A549 (cell line): ENCODE measurements around the gene HAND2. TPM values are rescaled to one million over a fixed set of nuclear protein-coding genes. Genes with fewer than 3 reads are reported as not detected.

ENCODE experiments used
- ATAC-seq, 2 experiments: fragments of 200-7000 bp in 1 of 2; fragments of >200 bp in 1 of 2; cut with Nextera tagmentation in 1 of 2; cut with Tn5 transposase in 1 of 2; 3 replicates each; pipeline versions ENCODE4 v1.8.0 to v1.9.1; 2018 to 2020; ENCODE audit warnings: mild to moderate bottlenecking in 1 of 2, moderate library complexity in 1 of 2
- CTCF ChIA-PET: fragments of 300-600 bp; sonication (Branson Sonifier 250); formaldehyde crosslinking; extraction: SDS; loops from one replicate; lab custom pipeline; 2021; ENCODE audit warnings: antibody characterized with exemption, inconsistent platforms; lab: Yijun Ruan, JAX
- POLR2A ChIA-PET: fragments of 350-600 bp; formaldehyde crosslinking; extraction: SDS; loops from one replicate; lab custom pipeline; 2021; ENCODE audit warnings: antibody characterized with exemption, inconsistent platforms; lab: Yijun Ruan, JAX
- DNase-seq, 2 experiments: peaks; one replicate each; pipeline versions ENCODE4 v3.0.0 to v3.0.0-alpha.2; 2011 to 2016; ENCODE audit warnings: low read depth in 1 of 2, low spot score in 1 of 2
- FAIRE-seq: peaks from 2 replicates; lab custom pipeline; 2011; peaks lifted over from hg19 to GRCh38; lab: Jason Lieb, UNC
- H3K27ac ChIP-seq, 2 experiments: fragments of >200 bp; sonication (Bioruptor Twin); formaldehyde crosslinking; 3 replicates each; pipeline ENCODE4 v1.5.1; 2016 to 2017
- H3K4me1 ChIP-seq: fragments of >200 bp; sonication (Bioruptor Twin); formaldehyde crosslinking; 3 replicates; pipeline ENCODE4 v1.6.1; 2016
- H3K4me2 ChIP-seq: fragments of >200 bp; sonication (Bioruptor Twin); formaldehyde crosslinking; 3 replicates; pipeline ENCODE4 v1.6.1; 2016
- H3K4me3 ChIP-seq: fragments of >200 bp; sonication (Bioruptor Twin); formaldehyde crosslinking; 3 replicates; pipeline ENCODE4 v1.5.1; 2016
- H3K9me3 ChIP-seq: fragments of >200 bp; sonication (Bioruptor Twin); formaldehyde crosslinking; 3 replicates; pipeline ENCODE4 v1.6.1; 2016
- HOXA7 ChIP-seq: fragments of 250-450 bp; sonication (Bioruptor Pico); IDR thresholded peaks from 2 replicates; pipeline ENCODE4 v1.5.0; 2020; ENCODE audit warnings: mild to moderate bottlenecking, moderate library complexity
- HOXB13 ChIP-seq: fragments of 250-450 bp; sonication (Bioruptor Pico); IDR thresholded peaks from 2 replicates; pipeline ENCODE4 v1.5.0; 2020; ENCODE audit warnings: low read depth, mild to moderate bottlenecking, moderate library complexity
- HOXB5 ChIP-seq: fragments of 250-450 bp; sonication (Bioruptor Pico); IDR thresholded peaks from 2 replicates; pipeline ENCODE4 v1.5.0; 2020; ENCODE audit warnings: mild to moderate bottlenecking, moderate library complexity
- MAFK ChIP-seq: fragments of 450-650 bp; IDR thresholded peaks from 2 replicates; pipeline ENCODE4 v1.6.1; 2014; ENCODE audit not compliant: partially characterized antibody
- NPAS2 ChIP-seq: fragments of 250-450 bp; sonication (Bioruptor Pico); IDR thresholded peaks from 2 replicates; pipeline ENCODE4 v1.8.0; 2022; ENCODE audit warnings: mild to moderate bottlenecking, moderate library complexity, borderline replicate concordance
- PHF8 ChIP-seq: fragments of 200-600 bp; sonication (generic); IDR thresholded peaks from 2 replicates; pipeline ENCODE4 v1.6.1; 2016; ENCODE audit warnings: low read depth, mild to moderate bottlenecking, antibody characterized with exemption, moderate library complexity, borderline replicate concordance
- SMC3 ChIP-seq: fragments of >200 bp; sonication (Bioruptor Twin); formaldehyde crosslinking; IDR thresholded peaks from 3 replicates; pipeline ENCODE4 v1.6.1; 2018; ENCODE audit warnings: inconsistent platforms
- ZC3H11A ChIP-seq: fragments of 450-650 bp; IDR thresholded peaks from 2 replicates; pipeline ENCODE4 v1.6.1; 2014; ENCODE audit warnings: antibody characterized with exemption, mild to moderate bottlenecking
- WGBS: methylation state at CpG from one replicate; pipeline ENCODE4 v1.1.6; 2017; ENCODE audit errors: missing lambda C conversion rate; 5-methylcytosine and 5-hydroxymethylcytosine counted together
- polyA plus RNA-seq, 4 experiments: library from polyadenylated mRNA; depleted of rRNA in 3 of 4; stranded (reverse); fragments of >200 nt; fragmentation: RNase III in 1 of 4; extraction: RNeasy Plus Mini Kit Qiagen cat#74134 plus additional on column Dnase treatment in 1 of 4; gene quantifications; 2 replicates in 3 of 4; 3 replicates in 1 of 4; pipeline ENCODE4 v1.2.3, GENCODE V29; 2011 to 2017
- TF ChIP-seq, protein P1 (sequence below): fragments of >200 bp; sonication (Bioruptor Twin); formaldehyde crosslinking; IDR thresholded peaks from 2 replicates; pipeline ENCODE4 v1.6.1; 2016
- TF ChIP-seq, protein P2 (sequence below): IDR thresholded peaks from 2 replicates; pipeline ENCODE4 v1.6.1; 2012
- TF ChIP-seq, protein P3 (sequence below): IDR thresholded peaks from 2 replicates; pipeline ENCODE4 v1.6.1; 2012
- TF ChIP-seq, protein P4 (sequence below): fragments of 250-450 bp; sonication (Bioruptor Pico); IDR thresholded peaks from 2 replicates; pipeline ENCODE4 v1.5.0; 2021; ENCODE audit warnings: mild to moderate bottlenecking, moderate library complexity, borderline replicate concordance
- TF ChIP-seq, protein P5 (sequence below): IDR thresholded peaks from 2 replicates; pipeline ENCODE4 v1.6.1; 2012; ENCODE audit warnings: low read depth, borderline replicate concordance
- TF ChIP-seq, protein P6 (sequence below): fragments of 200-600 bp; sonication (generic); IDR thresholded peaks from 2 replicates; pipeline ENCODE4 v1.6.1; 2016; ENCODE audit warnings: antibody characterized with exemption, mild to moderate bottlenecking, moderate library complexity

Gene HAND2
- polyA plus RNA-seq, 2 of the 4 experiments (the other 2 are of a cell fraction), result 0.44 to 0.63 TPM

DNA sequence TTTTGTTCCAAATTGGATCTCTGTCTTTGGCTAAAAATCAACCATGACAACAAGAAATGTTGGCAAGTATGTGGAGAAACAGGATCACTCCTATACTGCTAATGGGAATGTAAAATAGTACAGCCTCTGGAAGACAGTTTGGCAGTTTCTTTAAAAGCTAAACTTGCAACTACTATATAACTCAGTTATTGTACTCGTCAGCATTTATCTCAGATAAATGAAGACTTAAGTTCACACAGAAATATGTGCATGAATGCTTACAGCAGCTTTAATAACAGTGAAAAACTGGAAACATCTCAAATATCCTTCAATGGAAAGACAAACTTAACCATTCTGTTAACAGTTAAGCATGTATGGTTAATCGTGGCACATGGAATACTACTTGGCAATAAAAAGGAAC, 15.4 kb upstream of the HAND2 start:
- ATAC-seq (no peak), DNase-seq (no peak), FAIRE-seq (no peak)
- no peak overlapping the region for H3K27ac ChIP-seq
- H3K9me3 ChIP-seq, result no peaks in the 10 kb centered on the region
- CTCF ChIA-PET, result no interaction called here
- 9% methylated on average over 2 of the region's 2 CpGs for WGBS
- no peak overlapping the region for H3K4me3 ChIP-seq
- H3K4me2 ChIP-seq, result no peak overlapping the region
- TF ChIP-seq, protein P1, sequence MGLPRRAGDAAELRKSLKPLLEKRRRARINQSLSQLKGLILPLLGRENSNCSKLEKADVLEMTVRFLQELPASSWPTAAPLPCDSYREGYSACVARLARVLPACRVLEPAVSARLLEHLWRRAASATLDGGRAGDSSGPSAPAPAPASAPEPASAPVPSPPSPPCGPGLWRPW, result no peak
- peak; percentile 77 for TF ChIP-seq MAFK
- POLR2A ChIA-PET, result no interaction called here
- no peaks in the 10 kb centered on the region for H3K4me1 ChIP-seq

DNA sequence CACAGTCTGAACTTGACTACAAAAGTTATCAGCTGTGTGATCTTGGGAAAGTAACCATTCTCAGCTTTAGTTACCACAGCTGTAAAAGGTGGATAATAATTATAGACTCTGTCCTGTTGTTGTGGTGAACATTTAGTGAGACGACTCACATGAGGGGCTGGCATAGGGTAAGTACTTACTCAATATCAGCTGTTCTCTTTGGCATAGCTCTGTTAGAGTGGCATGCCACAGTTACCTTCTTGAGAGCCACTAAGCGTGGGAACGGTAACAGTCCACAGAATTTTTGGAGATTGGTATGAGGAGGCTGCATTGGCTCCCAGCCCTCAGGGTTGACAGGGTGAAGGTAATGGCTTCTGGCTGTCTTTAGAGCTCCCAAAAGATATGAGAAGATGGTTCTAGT, 13.2 kb upstream of the HAND2 start:
- H3K4me3 ChIP-seq, result no peak overlapping the region
- H3K4me2 ChIP-seq, result no peak overlapping the region
- no peak overlapping the region for H3K27ac ChIP-seq
- POLR2A ChIA-PET, result no interaction called here
- no peak for DNase-seq
- H3K4me1 ChIP-seq, result no peaks in the 10 kb centered on the region
- H3K9me3 ChIP-seq, result no peaks in the 10 kb centered on the region
- CTCF ChIA-PET, result no interaction called here
- 46% methylated on average over 3 of the region's 3 CpGs for WGBS
- no peak for ATAC-seq
- TF ChIP-seq ZC3H11A (no peak), NPAS2 (no peak), MAFK (no peak)
- TF ChIP-seq, protein P2, sequence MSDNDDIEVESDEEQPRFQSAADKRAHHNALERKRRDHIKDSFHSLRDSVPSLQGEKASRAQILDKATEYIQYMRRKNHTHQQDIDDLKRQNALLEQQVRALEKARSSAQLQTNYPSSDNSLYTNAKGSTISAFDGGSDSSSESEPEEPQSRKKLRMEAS, result no peak
- no peak for FAIRE-seq

DNA sequence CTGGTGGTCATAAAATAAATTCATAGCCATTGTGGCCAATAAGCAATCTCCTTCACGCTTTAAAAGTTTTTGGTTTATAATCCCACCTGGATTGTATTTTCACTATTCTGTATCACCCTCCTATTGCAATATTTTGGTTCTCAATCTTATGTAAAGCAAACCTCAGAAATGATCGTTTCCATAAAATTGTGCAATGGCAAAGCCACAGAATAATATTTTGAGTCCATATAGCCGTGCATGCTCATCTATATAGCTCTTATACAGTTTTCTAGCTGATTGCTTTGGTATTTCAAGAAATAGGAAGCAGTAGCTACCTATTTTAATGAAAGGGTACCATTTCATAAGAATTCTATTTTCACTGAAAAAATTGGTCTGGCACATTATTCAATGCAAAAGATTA, 10.0 kb upstream of the HAND2 start:
- CTCF ChIA-PET, result no interaction called here
- ATAC-seq, result no peak
- H3K4me2 ChIP-seq, result no peak overlapping the region
- no peak overlapping the region for H3K4me3 ChIP-seq
- no peak overlapping the region for H3K27ac ChIP-seq
- no peak for FAIRE-seq
- no peaks in the 10 kb centered on the region for H3K9me3 ChIP-seq
- no peak for DNase-seq
- TF ChIP-seq, protein P3, sequence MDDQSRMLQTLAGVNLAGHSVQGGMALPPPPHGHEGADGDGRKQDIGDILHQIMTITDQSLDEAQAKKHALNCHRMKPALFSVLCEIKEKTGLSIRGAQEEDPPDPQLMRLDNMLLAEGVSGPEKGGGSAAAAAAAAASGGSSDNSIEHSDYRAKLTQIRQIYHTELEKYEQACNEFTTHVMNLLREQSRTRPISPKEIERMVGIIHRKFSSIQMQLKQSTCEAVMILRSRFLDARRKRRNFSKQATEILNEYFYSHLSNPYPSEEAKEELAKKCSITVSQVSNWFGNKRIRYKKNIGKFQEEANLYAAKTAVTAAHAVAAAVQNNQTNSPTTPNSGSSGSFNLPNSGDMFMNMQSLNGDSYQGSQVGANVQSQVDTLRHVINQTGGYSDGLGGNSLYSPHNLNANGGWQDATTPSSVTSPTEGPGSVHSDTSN, result no peak
- TF ChIP-seq HOXA7 (CRISPR knock-in tag) (no peak), PHF8 (no peak), HOXB13 (CRISPR knock-in tag) (no peak), HOXB5 (CRISPR knock-in tag) (no peak), SMC3 (no peak)
- TF ChIP-seq, protein P4, sequence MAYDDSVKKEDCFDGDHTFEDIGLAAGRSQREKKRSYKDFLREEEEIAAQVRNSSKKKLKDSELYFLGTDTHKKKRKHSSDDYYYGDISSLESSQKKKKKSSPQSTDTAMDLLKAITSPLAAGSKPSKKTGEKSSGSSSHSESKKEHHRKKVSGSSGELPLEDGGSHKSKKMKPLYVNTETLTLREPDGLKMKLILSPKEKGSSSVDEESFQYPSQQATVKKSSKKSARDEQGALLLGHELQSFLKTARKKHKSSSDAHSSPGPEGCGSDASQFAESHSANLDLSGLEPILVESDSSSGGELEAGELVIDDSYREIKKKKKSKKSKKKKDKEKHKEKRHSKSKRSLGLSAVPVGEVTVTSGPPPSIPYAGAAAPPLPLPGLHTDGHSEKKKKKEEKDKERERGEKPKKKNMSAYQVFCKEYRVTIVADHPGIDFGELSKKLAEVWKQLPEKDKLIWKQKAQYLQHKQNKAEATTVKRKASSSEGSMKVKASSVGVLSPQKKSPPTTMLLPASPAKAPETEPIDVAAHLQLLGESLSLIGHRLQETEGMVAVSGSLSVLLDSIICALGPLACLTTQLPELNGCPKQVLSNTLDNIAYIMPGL, result no peak
- TF ChIP-seq, protein P5, sequence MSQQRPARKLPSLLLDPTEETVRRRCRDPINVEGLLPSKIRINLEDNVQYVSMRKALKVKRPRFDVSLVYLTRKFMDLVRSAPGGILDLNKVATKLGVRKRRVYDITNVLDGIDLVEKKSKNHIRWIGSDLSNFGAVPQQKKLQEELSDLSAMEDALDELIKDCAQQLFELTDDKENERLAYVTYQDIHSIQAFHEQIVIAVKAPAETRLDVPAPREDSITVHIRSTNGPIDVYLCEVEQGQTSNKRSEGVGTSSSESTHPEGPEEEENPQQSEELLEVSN, result no peak
- TF ChIP-seq, protein P6, sequence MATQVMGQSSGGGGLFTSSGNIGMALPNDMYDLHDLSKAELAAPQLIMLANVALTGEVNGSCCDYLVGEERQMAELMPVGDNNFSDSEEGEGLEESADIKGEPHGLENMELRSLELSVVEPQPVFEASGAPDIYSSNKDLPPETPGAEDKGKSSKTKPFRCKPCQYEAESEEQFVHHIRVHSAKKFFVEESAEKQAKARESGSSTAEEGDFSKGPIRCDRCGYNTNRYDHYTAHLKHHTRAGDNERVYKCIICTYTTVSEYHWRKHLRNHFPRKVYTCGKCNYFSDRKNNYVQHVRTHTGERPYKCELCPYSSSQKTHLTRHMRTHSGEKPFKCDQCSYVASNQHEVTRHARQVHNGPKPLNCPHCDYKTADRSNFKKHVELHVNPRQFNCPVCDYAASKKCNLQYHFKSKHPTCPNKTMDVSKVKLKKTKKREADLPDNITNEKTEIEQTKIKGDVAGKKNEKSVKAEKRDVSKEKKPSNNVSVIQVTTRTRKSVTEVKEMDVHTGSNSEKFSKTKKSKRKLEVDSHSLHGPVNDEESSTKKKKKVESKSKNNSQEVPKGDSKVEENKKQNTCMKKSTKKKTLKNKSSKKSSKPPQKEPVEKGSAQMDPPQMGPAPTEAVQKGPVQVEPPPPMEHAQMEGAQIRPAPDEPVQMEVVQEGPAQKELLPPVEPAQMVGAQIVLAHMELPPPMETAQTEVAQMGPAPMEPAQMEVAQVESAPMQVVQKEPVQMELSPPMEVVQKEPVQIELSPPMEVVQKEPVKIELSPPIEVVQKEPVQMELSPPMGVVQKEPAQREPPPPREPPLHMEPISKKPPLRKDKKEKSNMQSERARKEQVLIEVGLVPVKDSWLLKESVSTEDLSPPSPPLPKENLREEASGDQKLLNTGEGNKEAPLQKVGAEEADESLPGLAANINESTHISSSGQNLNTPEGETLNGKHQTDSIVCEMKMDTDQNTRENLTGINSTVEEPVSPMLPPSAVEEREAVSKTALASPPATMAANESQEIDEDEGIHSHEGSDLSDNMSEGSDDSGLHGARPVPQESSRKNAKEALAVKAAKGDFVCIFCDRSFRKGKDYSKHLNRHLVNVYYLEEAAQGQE, result no peak
- TF ChIP-seq, all 56 proteins: peak for 0
- H3K4me1 ChIP-seq, result no peaks in the 10 kb centered on the region
- 70% methylated on average over 3 of the region's 3 CpGs for WGBS
- POLR2A ChIA-PET, result no interaction called here
